Measurements from ENCODE around the gene GSK3B.

GRCh38 chr3:119990888-119991287, 103.4 kb downstream of the GSK3B start:
- TF ChIP-seq POLR2A (IDR thresholded peaks at IDR 0.05): no peak
- TF ChIP-seq CTCF (IDR thresholded peaks at IDR 0.05): no peak

Data from prostate gland (tissue), 2 donors.